HK-2 (cell line): Measurements from ENCODE around the gene DPP10.

ENCODE experiments used
- DNase-seq: peaks from one replicate; pipeline ENCODE4 v3.0.0-alpha.2; 2018; ENCODE audit not compliant: unreplicated experiment

Gene DPP10

DNA sequence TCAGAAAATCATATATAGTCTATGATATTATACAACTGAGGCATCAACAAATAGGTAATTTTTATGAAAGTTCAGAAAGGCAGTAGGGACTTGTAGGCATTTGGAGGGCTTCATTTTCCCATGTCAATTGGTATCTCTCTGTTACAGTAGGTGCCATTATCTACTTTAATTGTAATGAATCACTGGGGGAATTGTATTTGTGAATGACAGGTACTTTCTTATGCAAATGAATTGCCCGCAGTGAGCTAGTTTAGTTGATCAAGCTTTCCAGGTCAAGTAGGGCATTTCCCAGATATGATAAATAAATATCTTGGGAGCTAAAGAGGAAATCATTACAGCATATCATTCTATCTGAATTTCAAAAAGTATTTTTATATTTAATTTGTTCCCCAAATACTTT, 1116.3 kb downstream of the DPP10 start:
- no peak for DNase-seq

- peak; percentile 1 for DNase-seq
Observed at GRCh38 chr2:115560666-115561065, 1118.2 kb downstream of the DPP10 start.

GRCh38 chr2:115568643-115569042, 1126.2 kb downstream of the DPP10 start:
- DNase-seq = no peak

DNA sequence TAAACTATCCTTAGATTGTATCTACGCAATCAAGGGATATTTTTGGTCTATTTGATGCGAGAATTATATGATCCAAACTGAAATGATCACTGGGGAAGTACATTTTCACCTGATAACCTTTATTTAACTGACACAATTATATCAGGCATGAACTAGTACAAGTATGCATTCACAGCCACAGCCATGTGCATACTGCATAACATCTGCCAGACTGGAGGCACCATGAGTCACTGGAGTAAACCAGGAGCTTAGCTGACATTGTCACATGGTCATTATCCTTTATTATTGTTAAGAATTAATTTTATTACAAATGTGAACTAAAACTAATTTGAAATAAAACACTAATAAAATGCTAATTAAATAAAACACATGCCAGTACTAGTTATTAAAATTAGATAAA, 1127.1 kb downstream of the DPP10 start:
- no peak for DNase-seq

GRCh38 chr2:115572746-115573145, 1130.3 kb downstream of the DPP10 start:
- no peak for DNase-seq

DNA sequence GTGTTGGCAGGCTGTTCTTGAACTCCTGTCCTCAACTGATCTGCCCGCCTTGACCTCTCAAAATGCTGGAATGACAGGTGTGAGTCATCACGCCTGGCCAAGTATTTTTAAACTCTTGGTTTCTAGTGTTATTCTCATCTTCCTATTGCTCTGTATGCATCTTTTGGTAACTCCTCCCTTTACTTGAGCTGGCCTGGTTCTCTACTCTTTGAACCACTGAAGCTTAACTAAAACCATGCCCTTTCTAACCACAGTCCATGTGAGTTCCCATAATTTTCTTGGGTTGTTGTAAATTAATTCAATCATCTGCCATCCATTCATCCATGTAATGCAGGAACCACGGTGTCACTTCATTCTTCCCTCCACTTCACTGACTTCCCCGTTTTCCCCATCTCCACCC, 1131.3 kb downstream of the DPP10 start:
- DNase-seq = no peak

GRCh38 chr2:115574667-115575066, 1132.2 kb downstream of the DPP10 start:
- DNase-seq = no peak

- no peak for DNase-seq
Observed at GRCh38 chr2:115580784-115581183, 1138.3 kb downstream of the DPP10 start.

DNA sequence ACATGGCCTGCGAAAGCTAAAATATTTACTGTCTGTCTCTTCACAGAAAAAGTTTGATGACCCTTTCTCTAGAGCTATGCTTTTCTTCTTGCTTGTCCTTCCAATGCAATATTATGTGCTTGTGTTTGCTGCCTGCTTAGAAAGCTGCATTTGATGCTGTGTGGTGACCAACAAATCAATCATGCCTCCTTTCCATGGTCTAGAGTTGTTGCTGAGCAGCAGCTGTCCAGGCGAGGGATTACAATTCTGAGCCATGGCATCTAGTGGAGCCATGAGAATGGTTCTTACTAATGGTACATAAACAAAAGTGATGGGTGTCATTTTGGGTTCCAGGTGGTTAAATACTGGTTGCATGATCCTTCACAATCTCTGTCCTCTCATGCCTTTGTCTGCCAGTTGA, 1142.1 kb downstream of the DPP10 start:
- no peak for DNase-seq

- no peak for DNase-seq
Observed at GRCh38 chr2:115596659-115597375, 1154.4 kb downstream of the DPP10 start.

DNA sequence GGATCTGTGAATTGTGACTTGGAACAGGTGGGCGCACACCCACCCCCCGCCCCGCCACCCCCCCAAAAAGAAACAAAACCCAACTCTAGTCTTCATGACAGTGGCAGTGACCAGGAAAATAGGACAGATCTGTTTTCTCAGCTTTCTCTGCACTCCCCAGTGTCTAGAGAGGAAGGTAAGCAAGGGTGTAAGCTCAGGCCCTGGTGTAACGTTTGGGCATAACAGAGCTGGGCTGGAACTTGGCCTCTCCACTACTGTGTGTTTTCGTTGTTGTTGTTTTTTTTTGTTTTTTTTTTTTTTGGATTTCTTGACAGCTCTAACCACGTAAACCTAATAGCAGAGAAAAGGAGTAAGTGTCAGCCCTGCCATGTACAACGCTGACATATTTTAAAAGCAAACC, 1160.8 kb downstream of the DPP10 start:
- no peak for DNase-seq

DNA sequence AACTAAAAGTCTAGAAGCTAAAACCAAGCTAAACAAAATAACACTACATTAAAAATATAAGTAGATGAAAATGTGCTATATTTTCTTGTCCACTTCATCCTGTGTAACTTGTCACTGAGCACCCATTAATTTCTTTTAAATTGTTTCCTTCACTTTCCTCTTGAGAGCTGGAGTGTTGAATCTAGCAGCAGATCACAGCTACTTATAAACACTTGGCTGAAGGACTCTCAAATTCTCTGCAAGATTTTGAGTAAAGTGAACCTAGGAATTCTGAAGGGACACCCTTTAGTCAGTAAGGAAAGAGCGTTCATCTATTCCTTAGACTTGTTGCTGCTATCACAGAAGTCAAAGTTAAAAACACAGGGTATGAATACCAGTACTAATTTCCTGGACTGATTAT, 1163.9 kb downstream of the DPP10 start:
- DNase-seq = no peak

- no peak for DNase-seq
Observed at GRCh38 chr2:115609978-115610377, 1167.5 kb downstream of the DPP10 start.

GRCh38 chr2:115610888-115611287, 1168.4 kb downstream of the DPP10 start:
- DNase-seq = no peak

- DNase-seq = no peak
Observed at GRCh38 chr2:115624332-115624731, 1181.9 kb downstream of the DPP10 start.

GRCh38 chr2:115634578-115634977, 1192.1 kb downstream of the DPP10 start:
- no peak for DNase-seq

DNA sequence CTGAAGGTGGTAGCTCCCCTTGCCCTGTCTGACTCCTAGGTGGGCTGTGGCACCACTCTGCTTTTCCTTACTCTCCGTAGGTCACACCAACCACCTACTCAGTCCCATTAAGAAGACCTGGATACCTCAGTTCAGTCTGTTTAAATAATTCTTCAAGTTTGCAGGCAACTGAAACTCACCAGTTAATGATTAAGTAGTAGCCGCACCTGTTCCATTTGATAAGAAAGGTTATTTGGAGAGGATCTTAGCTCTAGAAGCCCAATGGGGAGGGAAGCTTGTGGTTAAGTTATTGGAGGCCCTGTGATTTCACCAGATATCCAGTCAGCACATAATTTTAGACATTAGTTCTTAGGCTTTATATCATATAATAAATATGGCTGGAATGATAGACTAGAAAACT, 1193.0 kb downstream of the DPP10 start:
- DNase-seq = no peak

DNA sequence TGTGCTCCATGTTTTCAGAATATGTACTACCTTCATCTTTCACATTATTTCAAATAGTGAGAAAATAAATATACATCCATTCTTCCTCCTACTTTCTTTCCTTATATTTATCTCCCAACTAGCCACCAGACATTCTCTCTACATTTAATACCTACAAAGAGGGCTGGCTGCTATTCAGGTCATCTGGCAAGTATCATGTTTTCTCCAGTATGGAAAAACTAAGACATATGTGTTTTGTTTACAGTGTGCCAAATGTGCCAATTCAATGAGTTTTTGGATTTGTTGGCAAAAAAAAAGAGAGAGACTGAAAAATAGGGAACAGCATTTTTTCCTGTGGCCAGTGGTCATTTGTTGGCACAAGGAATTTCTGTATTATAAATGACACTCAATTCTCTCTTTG, 1207.3 kb downstream of the DPP10 start:
- DNase-seq = no peak

DNA sequence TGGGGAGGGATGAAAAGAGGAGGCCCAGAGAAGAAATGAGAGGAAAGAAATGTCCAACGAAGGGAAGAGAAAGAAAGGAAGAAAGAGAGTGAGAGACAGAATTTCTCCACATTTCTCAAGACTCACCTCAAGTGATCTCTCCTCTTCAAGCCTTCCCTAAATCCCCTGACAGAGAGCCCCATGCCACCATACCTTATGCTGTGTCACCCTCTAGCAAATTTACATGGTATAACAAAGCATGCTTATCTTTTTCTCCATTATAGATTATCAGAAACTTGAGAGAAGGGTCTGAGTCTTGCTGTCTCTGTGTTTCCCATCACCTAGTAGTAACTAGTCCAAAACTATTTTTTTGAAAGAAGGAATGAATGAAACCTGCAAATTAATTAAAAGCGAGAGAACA, 1208.4 kb downstream of the DPP10 start:
- DNase-seq = no peak

DNA sequence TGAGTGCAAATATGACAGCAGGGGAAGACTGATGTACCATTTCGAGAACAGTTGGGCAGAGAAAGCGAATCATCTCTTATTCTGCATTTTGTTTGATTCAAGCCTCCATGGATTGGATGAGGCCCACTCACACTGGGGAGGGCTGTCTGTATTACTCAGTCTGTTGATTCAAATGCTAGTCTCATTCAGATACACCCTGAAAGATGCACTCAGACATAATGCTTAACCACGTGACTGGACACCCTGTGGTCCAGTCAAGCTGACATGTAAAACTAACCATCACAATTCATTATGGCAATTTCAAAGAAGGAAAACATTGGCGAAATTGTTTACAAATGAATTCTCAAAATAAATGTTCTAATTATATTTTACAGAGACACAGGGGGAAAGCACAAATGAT, 1210.2 kb downstream of the DPP10 start:
- no peak for DNase-seq

DNA sequence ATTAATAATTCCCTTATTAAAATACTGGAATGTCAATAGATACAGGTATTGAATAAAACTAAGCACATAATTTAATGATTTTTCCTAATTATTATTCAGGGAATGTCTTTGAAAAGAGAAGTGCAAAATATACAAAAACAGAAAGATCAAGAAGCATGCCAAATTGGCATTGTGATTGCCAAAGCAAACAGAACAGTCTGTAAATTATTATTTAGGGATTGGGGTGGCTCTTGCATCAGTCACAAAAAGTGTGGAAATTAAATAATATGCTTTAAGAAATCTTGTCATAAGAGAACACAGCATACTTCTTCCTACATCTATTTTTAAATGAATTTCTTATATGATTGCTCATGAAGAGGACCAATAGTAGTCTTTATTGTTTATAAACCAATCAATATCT, 1211.9 kb downstream of the DPP10 start:
- DNase-seq = no peak

- no peak for DNase-seq
Observed at GRCh38 chr2:115678129-115678528, 1235.7 kb downstream of the DPP10 start.

DNA sequence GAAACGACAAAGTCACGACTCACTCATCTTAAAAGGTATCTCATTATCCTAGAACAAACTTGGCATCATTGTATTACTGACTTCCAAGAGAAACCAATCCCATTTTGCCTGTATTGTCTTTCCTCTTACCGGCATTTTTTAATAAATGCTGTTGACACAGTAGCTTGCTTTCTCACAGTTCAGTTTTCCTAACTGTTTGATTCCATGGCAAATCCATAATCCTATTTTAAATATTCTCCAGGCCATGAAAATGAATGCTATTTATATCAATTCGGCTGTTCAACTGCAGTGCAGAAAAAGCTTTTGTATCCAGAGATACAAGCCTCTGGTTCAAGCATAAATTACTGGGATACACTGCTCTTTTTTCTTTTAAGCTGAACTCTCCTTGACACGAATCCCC, 1241.9 kb downstream of the DPP10 start:
- DNase-seq = no peak

DNA sequence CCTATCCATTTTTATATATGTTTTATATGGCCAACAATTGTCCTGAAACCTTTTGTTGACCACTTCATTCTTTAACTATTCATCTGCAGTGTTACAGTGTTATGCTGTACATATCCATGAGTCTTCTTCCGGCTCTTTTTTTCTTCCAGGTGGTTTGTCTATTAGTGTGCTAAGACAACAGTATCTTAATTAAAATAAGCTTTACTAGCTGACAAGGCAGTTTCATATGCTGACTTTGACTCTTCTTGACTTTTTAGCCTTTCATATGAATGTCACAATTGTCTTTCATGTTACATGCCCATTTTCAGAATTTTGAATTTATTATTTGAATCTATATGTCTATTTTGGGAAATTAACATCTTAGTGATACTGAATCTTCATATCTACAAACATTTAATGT, 1249.0 kb downstream of the DPP10 start:
- no peak for DNase-seq
